BE2C (cell line): ENCODE results near the gene NEURL1B.
"Not testable (repeated sequence)": the region's sequence is repeated elsewhere in the genome, so short reads cannot be mapped to it uniquely, and the experiment has no call there.

Experiments
- DNase-seq: peaks from one replicate; pipeline ENCODE4 v3.0.0-alpha.2; 2020
- H3K27me3 ChIP-seq: fragments of 250-450 bp; sonication (Bioruptor Pico); 2 replicates; pipeline ENCODE4 v1.5.1; 2020; ENCODE audit warnings: mild to moderate bottlenecking
- H3K36me3 ChIP-seq: fragments of 250-450 bp; sonication (Bioruptor Pico); 2 replicates; pipeline ENCODE4 v1.5.1; 2020; ENCODE audit warnings: mild to moderate bottlenecking
- H3K4me1 ChIP-seq: fragments of 250-450 bp; sonication (Bioruptor Pico); 2 replicates; pipeline ENCODE4 v1.5.1; 2020
- H3K4me3 ChIP-seq: 2 replicates; pipeline ENCODE4 v1.5.1; 2011; ENCODE audit warnings: low read depth, low read length
- H3K9me3 ChIP-seq: fragments of 250-450 bp; sonication (Bioruptor Pico); 2 replicates; pipeline ENCODE4 v1.5.1; 2020
- TF ChIP-seq, protein P1 (sequence below): IDR thresholded peaks from 2 replicates; pipeline ENCODE4 v1.5.1; 2012; ENCODE audit warnings: mild to moderate bottlenecking, low read depth, low read length

The NEURL1B gene

DNA sequence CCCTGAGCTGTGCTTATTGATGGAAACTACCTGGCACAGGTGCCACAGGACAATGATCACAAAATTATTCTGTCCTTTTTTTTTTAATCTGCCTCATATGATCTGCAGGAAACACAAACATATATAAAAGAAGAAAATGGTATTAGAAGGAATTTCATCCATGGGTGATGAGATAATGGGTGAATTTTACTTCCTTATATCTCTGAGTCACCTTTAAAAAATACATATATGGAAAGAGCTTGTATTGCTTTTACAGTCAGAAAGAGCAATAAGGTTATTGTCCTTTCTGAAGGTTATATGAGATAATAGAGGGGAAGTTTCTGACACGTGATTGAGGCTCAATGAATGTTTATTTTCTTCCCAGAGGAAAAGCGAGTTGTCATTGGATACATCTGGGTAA, 31.6 kb downstream of the NEURL1B start:
- Histone ChIP-seq H3K27me3 (no peaks in the 10 kb centered on the region), H3K36me3 (peaks cover 3% of the 10 kb centered on the region; the same call in 1 of the 2 replicates), H3K4me1 (no peaks in the 10 kb centered on the region), H3K4me3 (no peak overlapping the region), H3K9me3 (no peaks in the 10 kb centered on the region)
- TF ChIP-seq, protein P1, sequence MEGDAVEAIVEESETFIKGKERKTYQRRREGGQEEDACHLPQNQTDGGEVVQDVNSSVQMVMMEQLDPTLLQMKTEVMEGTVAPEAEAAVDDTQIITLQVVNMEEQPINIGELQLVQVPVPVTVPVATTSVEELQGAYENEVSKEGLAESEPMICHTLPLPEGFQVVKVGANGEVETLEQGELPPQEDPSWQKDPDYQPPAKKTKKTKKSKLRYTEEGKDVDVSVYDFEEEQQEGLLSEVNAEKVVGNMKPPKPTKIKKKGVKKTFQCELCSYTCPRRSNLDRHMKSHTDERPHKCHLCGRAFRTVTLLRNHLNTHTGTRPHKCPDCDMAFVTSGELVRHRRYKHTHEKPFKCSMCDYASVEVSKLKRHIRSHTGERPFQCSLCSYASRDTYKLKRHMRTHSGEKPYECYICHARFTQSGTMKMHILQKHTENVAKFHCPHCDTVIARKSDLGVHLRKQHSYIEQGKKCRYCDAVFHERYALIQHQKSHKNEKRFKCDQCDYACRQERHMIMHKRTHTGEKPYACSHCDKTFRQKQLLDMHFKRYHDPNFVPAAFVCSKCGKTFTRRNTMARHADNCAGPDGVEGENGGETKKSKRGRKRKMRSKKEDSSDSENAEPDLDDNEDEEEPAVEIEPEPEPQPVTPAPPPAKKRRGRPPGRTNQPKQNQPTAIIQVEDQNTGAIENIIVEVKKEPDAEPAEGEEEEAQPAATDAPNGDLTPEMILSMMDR: no peak
- DNase-seq: no peak

DNA sequence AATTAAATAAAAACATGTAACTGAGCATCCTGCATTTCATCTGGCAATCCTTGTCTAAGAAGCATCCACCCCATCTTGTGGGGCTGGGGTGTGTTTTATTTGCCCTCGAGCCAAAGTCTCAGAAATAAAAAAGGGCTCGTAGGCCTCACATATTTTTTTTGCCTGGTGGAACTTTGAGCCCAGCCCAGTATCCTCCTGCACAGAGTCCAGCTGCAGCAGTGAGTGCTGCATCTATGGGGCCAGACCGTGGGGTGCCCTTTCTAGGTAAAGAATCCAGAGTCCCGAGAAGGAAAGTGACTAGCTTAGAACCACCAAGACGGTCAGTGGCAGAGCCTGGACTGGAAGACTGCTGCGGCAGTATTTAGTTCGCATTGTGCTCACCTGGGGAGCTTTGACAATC, 33.1 kb downstream of the NEURL1B start:
- no peak overlapping the region for H3K4me3 ChIP-seq
- H3K9me3 ChIP-seq: no peaks in the 10 kb centered on the region
- H3K36me3 ChIP-seq: peaks cover 3% of the 10 kb centered on the region; the same call in 1 of the 2 replicates
- H3K27me3 ChIP-seq: no peaks in the 10 kb centered on the region
- TF ChIP-seq, protein P1: no peak
- no peak for DNase-seq
- H3K4me1 ChIP-seq: no peaks in the 10 kb centered on the region

DNA sequence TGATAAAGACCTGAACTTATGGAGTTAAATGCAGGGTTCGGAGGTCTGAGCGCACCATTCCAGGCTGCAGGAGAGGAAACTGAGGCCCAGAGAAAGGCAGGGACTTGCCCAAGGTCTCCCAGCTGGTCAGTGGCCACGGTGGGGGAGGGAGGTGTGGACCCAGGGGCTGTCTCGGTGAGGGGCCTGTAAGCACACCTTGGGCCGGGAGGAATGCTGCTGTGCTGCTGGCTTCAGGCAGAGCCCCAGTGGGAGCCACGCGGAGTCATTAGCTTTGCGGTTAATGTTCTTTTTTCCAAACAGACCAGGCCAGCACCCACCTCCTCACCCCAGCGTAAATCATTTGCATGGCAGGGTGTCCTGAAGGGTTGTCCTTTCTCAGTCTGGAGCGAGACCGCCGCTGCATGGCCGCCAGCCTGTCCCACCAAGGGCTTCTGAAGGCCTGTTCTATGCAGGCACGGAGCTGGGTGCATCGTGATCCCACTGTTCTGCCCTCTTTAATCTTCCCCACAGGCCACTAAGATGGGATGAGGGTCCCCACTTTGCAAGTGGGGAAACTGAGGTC, 35.9 kb downstream of the NEURL1B start:
- DNase-seq: no peak
- Histone ChIP-seq H3K27me3 (no peaks in the 10 kb centered on the region), H3K9me3 (no peaks in the 10 kb centered on the region), H3K36me3 (no peaks in the 10 kb centered on the region), H3K4me3 (no peak overlapping the region), H3K4me1 (no peaks in the 10 kb centered on the region)
- TF ChIP-seq, protein P1: no peak

DNA sequence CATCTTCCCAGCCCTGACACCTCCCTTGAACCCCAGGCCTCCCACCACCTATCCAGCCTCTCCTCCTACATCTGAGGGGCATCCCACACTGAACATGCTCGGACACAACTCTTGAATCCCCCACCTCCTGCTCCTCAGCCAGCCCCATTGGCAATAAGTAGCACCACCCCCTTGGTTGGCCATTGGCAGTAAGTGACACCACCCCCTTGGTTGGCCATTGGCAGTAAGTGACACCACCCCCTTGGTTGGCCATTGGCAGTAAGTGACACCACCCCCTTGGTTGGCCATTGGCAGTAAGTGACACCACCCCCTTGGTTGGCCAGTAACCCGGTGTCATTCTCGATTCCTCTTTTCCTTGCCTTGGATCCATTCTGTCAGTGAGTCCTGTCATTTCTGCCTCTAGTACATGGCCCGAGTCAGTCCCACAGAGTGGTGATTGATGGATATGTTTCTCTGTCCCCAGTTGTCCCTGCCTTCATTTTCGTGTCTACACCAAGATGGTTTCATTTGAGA, 37.4 kb downstream of the NEURL1B start:
- DNase-seq, H3K4me1 ChIP-seq, H3K4me3 ChIP-seq, H3K36me3 ChIP-seq, H3K9me3 ChIP-seq, H3K27me3 ChIP-seq: not testable (repeated sequence)

DNA sequence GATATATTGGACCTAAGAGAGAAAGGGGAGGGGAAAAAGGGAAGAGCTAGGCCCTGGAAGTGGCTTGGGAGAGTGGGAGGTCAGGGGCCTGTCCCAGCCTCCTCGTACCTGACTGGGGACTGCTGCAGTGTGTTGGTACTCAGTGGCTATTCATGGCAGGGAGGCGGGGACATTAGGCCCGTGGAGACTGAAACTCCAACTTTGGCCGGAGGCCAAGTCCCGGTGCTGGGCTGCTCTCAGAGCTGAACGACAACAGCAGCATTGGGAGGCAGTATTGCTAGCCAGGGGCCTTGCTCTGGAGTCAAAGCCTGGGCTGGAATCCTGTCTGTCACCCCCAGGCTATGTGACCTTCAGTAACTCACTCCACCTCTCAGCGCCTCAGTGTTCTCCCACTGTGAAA, 37.8 kb downstream of the NEURL1B start:
- no peaks in the 10 kb centered on the region for H3K9me3 ChIP-seq
- TF ChIP-seq, protein P1: no peak
- no peak overlapping the region for H3K4me3 ChIP-seq
- no peaks in the 10 kb centered on the region for H3K4me1 ChIP-seq
- H3K27me3 ChIP-seq: no peaks in the 10 kb centered on the region
- peak; percentile 74 for DNase-seq
- no peaks in the 10 kb centered on the region for H3K36me3 ChIP-seq

DNA sequence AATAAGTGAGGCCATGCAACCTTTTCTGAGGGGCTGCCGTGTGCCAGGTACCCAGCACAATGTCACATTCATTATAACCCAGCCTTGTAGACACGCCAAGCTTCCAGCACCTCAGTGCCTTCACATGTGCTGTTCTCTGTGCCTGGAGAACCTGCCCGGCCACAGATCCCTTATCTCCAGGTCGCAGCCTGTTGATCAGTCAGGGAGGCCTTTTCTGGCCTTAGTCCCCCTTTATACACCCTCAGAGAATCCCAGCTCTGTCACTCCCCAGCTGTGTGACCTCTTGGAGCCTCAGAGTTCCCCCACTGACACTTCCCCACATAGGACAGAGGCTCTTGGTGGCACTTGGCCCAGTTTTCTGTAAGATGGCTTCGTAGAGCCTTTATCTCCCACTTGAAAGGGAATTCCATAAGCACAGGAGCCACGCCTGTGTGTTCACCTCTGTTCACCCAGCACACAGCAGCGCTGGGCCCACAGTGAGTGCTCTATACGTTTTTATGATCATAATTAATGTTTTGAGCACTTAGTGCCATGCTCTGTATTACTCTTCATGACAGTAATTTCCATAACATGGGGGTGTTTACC, 38.7 kb downstream of the NEURL1B start:
- DNase-seq: no peak
- Histone ChIP-seq H3K9me3 (no peaks in the 10 kb centered on the region), H3K4me3 (no peak overlapping the region), H3K4me1 (no peaks in the 10 kb centered on the region), H3K27me3 (no peaks in the 10 kb centered on the region), H3K36me3 (no peaks in the 10 kb centered on the region)
- TF ChIP-seq, protein P1: no peak
